ENCODE data around the gene STH. TPM values are rescaled to one million over a fixed set of nuclear protein-coding genes. Genes with fewer than 3 reads are reported as not detected.
"Not testable (repeated sequence)": the region's sequence is repeated elsewhere in the genome, so short reads cannot be mapped to it uniquely, and the experiment has no call there.

The STH gene
- total RNA-seq, 1 donor from 2014 or later = not detected

DNA sequence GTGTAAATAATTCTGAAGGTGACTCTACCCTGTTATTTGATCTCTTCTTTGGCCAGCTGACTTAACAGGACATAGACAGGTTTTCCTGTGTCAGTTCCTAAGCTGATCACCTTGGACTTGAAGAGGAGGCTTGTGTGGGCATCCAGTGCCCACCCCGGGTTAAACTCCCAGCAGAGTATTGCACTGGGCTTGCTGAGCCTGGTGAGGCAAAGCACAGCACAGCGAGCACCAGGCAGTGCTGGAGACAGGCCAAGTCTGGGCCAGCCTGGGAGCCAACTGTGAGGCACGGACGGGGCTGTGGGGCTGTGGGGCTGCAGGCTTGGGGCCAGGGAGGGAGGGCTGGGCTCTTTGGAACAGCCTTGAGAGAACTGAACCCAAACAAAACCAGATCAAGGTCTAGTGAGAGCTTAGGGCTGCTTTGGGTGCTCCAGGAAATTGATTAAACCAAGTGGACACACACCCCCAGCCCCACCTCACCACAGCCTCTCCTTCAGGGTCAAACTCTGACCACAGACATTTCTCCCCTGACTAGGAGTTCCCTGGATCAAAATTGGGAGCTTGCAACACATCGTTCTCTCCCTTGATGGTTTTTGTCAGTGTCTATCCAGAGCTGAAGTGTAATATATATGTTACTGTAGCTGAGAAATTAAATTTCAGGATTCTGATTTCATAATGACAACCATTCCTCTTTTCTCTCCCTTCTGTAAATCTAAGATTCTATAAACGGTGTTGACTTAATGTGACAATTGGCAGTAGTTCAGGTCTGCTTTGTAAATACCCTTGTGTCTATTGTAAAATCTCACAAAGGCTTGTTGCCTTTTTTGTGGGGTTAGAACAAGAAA lies 5.1 kb downstream of the STH start:
- H3K27me3 ChIP-seq (ENCODE audit: insufficient read depth, low read length) = no peaks in the 10 kb centered on the region
- no peak overlapping the region for H2AFZ ChIP-seq (ENCODE audit: low read depth, low read length)
- no peaks in the 10 kb centered on the region for H4K20me1 ChIP-seq (ENCODE audit: insufficient read depth, low read length)
- no peak overlapping the region for H3K27ac ChIP-seq (ENCODE audit: low read depth, low read length)
- no peaks in the 10 kb centered on the region for H3K9me3 Mint-ChIP-seq (ENCODE audit: unreplicated experiment)
- no peak for FAIRE-seq
- no peak overlapping the region for H3K4me3 Mint-ChIP-seq (ENCODE audit: unreplicated experiment)
- no peak overlapping the region for H3K27ac Mint-ChIP-seq (ENCODE audit: unreplicated experiment)
- no peaks in the 10 kb centered on the region for H3K36me3 ChIP-seq (ENCODE audit: insufficient read depth, low read length)
- H3K9me3 ChIP-seq (ENCODE audit: insufficient read depth, low read depth, low read length) = no peaks in the 10 kb centered on the region
- peaks cover 12% of the 10 kb centered on the region for H3K4me1 Mint-ChIP-seq (ENCODE audit: low read depth, unreplicated experiment)
- H3K79me2 ChIP-seq (ENCODE audit: insufficient read depth, low read length) = no peaks in the 10 kb centered on the region
- no peaks in the 10 kb centered on the region for H3K4me1 ChIP-seq (ENCODE audit: insufficient read depth, low read length)
- no peak overlapping the region for H3K9ac ChIP-seq (ENCODE audit: low read length)
- H3K27me3 Mint-ChIP-seq (ENCODE audit: low read depth, unreplicated experiment) = peaks cover 6% of the 10 kb centered on the region
- peak; percentile 14 for DNase-seq (ENCODE audit: low read depth)
- no peak for TF ChIP-seq EZH2 (IDR thresholded peaks at IDR 0.05; ENCODE audit: insufficient read depth, low read length)
- no peak for TF ChIP-seq CTCF (IDR thresholded peaks at IDR 0.05; ENCODE audit: insufficient read depth, low read depth, low read length)
- H3K4me3 ChIP-seq (ENCODE audit: insufficient read depth, low read depth, low read length) = no peak overlapping the region
- H3K4me2 ChIP-seq (ENCODE audit: low read length) = no peak overlapping the region
- peaks cover 2% of the 10 kb centered on the region for H3K36me3 Mint-ChIP-seq (ENCODE audit: low read depth, unreplicated experiment)

DNA sequence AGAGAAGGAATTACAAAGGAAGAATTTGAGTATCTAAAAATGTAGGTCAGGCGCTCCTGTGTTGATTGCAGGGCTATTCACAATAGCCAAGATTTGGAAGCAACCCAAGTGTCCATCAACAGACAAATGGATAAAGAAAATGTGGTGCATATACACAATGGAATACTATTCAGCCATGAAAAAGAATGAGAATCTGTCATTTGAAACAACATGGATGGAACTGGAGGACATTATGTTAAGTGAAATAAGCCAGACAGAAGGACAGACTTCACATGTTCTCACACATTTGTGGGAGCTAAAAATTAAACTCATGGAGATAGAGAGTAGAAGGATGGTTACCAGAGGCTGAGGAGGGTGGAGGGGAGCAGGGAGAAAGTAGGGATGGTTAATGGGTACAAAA lies 7.0 kb downstream of the STH start:
- not testable (repeated sequence) for H3K36me3 Mint-ChIP-seq (ENCODE audit: low read depth, unreplicated experiment); H3K4me2 ChIP-seq (ENCODE audit: low read length); H3K9ac ChIP-seq (ENCODE audit: low read length); H3K9me3 Mint-ChIP-seq (ENCODE audit: unreplicated experiment); H2AFZ ChIP-seq (ENCODE audit: low read depth, low read length); H3K36me3 ChIP-seq (ENCODE audit: insufficient read depth, low read length); H3K9me3 ChIP-seq (ENCODE audit: insufficient read depth, low read depth, low read length); H3K4me3 ChIP-seq (ENCODE audit: insufficient read depth, low read depth, low read length); H3K79me2 ChIP-seq (ENCODE audit: insufficient read depth, low read length); H3K27ac Mint-ChIP-seq (ENCODE audit: unreplicated experiment); H3K4me1 ChIP-seq (ENCODE audit: insufficient read depth, low read length); H3K27me3 ChIP-seq (ENCODE audit: insufficient read depth, low read length); H3K27ac ChIP-seq (ENCODE audit: low read depth, low read length); H3K27me3 Mint-ChIP-seq (ENCODE audit: low read depth, unreplicated experiment); FAIRE-seq; DNase-seq (ENCODE audit: low read depth); H4K20me1 ChIP-seq (ENCODE audit: insufficient read depth, low read length)
- peaks cover 18% of the 10 kb centered on the region for H3K4me1 Mint-ChIP-seq (ENCODE audit: low read depth, unreplicated experiment)
- peak overlapping the region; percentile 40 for H3K4me3 Mint-ChIP-seq (ENCODE audit: unreplicated experiment)

- TF ChIP-seq EZH2 (IDR thresholded peaks at IDR 0.05; ENCODE audit: insufficient read depth, low read length) (no peak), CTCF (IDR thresholded peaks at IDR 0.05; ENCODE audit: insufficient read depth, low read depth, low read length) (no peak)
- H3K79me2 ChIP-seq (ENCODE audit: insufficient read depth, low read length) = no peaks in the 10 kb centered on the region
- H3K4me3 ChIP-seq (ENCODE audit: insufficient read depth, low read depth, low read length) = no peak overlapping the region
- Mint-ChIP-seq H3K27me3 (ENCODE audit: low read depth, unreplicated experiment) (no peaks in the 10 kb centered on the region), H3K4me3 (ENCODE audit: unreplicated experiment) (no peak overlapping the region), H3K27ac (ENCODE audit: unreplicated experiment) (no peak overlapping the region), H3K4me1 (ENCODE audit: low read depth, unreplicated experiment) (peaks cover 18% of the 10 kb centered on the region), H3K9me3 (ENCODE audit: unreplicated experiment) (no peaks in the 10 kb centered on the region), H3K36me3 (ENCODE audit: low read depth, unreplicated experiment) (no peaks in the 10 kb centered on the region)
- peaks cover 9% of the 10 kb centered on the region for H3K4me1 ChIP-seq (ENCODE audit: insufficient read depth, low read length)
- no peaks in the 10 kb centered on the region for H3K9me3 ChIP-seq (ENCODE audit: insufficient read depth, low read depth, low read length)
- H3K36me3 ChIP-seq (ENCODE audit: insufficient read depth, low read length) = no peaks in the 10 kb centered on the region
- H3K27ac ChIP-seq (ENCODE audit: low read depth, low read length) = no peak overlapping the region
- H4K20me1 ChIP-seq (ENCODE audit: insufficient read depth, low read length) = no peaks in the 10 kb centered on the region
- no peak for DNase-seq (ENCODE audit: low read depth)
- FAIRE-seq = no peak
- H3K9ac ChIP-seq (ENCODE audit: low read length) = no peak overlapping the region
- no peak overlapping the region for H2AFZ ChIP-seq (ENCODE audit: low read depth, low read length)
- H3K27me3 ChIP-seq (ENCODE audit: insufficient read depth, low read length) = peaks cover 2% of the 10 kb centered on the region
- H3K4me2 ChIP-seq (ENCODE audit: low read length) = no peak overlapping the region
Observed at GRCh38 chr17:46007461-46007965, 8.5 kb downstream of the STH start.
